ENCODE data around the gene ZSWIM8. TPM values are rescaled to one million over a fixed set of nuclear protein-coding genes. Genes with fewer than 3 reads are reported as not detected.
"Not testable (repeated sequence)": the region's sequence is repeated elsewhere in the genome, so short reads cannot be mapped to it uniquely, and the experiment has no call there.

The ZSWIM8 gene
- total RNA-seq, 4 donors from 2014 or later, result 66.4 to 123 (median 107) TPM

DNA sequence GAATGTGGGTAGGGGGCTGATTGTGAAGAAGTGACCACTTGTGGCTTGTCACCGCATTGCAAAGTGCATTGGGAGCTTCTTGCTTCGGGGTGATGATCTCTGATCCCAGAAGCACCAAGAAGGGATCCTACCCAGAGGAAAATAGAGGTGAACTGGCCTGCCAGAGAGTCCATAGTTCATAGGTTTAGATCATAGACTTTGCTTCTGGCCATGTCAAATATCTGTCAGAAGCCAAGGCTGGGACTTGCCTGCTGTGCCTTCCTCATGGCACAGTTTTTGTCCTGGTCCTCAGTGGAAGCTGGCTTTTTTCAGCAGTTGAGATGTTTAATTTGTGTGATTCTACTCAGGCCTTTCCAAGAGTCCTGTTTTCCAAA lies 1.1 kb downstream of the ZSWIM8 start:
- WGBS, result 0% methylated on average over 2 of the region's 2 CpGs

DNA sequence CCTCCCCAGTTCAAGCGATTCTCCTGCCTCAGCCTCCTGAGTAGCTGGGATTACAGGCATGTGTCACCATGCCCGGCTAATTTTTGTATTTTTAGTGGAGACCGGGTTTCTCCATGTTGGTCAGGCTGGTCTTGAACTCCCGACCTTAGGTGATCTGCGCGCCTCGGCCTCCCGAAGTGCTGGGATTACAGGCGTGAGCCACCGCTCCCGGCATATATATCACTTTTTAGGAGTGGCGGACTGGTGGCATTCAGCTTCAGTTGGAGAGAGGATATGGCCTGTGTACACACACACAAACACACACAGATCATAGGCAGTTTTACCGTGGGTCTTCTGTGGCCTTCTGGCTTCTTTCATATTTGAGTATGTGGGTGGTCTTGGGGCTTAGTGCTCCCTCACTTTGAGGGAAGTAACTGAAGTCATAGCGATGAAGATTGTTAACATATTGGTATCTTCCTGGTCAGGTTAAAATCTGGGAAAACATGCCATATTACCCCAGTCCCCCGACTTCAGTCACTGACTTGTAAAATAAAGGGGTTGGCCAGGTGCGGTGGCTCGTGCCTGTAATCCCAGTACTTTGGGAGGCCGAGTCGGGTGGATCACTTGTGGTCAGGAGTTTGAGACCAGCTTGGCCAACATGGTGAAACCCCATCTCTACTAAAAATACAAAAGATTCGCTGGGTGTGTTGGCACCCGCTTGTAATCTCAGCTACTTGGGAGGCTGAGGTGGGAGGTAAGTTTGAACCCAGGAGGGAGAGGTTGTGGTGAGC lies 1.8 kb downstream of the ZSWIM8 start:
- WGBS, result 87% methylated on average over 21 of the region's 21 CpGs
- Histone ChIP-seq H3K36me3 (peaks cover 31 to 38% (median 38%) of the 10 kb centered on the region in 4 donors), H3K4me3 (peak overlapping the region; percentile 80 to 97 (median 90)), H3K4me1 (peaks cover 45 to 64% (median 53%) of the 10 kb centered on the region in 4 donors), H3K27ac (replicated peaks in 1 of 4) (peak overlapping the region in 2 of 4 donors; percentile 92 to 94)
- H3K27me3 ChIP-seq; DNase-seq (ENCODE audit: extremely low spot score); H3K9me3 ChIP-seq: not testable (repeated sequence)
- intact Hi-C loops (cut with DNase I), result loop anchor here (5.0 kb wide), 1 partner anchor 45 kb away; the partner anchor contains the start of gene SEC24C

More for the DNA sequence above, 1.1 kb downstream of the ZSWIM8 start:
- TF ChIP-seq POLR2A (IDR thresholded peaks at IDR 0.05; ENCODE audit: low read depth) (no peak), POLR2AphosphoS5 (IDR thresholded peaks at IDR 0.05) (no peak), EP300 (IDR thresholded peaks at IDR 0.05) (no peak)
- TF ChIP-seq, protein P1, sequence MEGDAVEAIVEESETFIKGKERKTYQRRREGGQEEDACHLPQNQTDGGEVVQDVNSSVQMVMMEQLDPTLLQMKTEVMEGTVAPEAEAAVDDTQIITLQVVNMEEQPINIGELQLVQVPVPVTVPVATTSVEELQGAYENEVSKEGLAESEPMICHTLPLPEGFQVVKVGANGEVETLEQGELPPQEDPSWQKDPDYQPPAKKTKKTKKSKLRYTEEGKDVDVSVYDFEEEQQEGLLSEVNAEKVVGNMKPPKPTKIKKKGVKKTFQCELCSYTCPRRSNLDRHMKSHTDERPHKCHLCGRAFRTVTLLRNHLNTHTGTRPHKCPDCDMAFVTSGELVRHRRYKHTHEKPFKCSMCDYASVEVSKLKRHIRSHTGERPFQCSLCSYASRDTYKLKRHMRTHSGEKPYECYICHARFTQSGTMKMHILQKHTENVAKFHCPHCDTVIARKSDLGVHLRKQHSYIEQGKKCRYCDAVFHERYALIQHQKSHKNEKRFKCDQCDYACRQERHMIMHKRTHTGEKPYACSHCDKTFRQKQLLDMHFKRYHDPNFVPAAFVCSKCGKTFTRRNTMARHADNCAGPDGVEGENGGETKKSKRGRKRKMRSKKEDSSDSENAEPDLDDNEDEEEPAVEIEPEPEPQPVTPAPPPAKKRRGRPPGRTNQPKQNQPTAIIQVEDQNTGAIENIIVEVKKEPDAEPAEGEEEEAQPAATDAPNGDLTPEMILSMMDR (IDR thresholded peaks at IDR 0.05), result no peak
- peak overlapping the region; percentile 80 to 97 (median 90) for H3K4me3 ChIP-seq
- intact Hi-C loops (cut with DNase I), result loop anchor here (5.0 kb wide), 1 partner anchor 44 kb away; the partner anchor contains the start of gene SEC24C
- H3K27ac ChIP-seq (replicated peaks in 1 of 4), result peak overlapping the region; percentile 92 to 96 (median 94)
- peaks cover 24 to 31% (median 31%) of the 10 kb centered on the region in 4 donors for H3K36me3 ChIP-seq
- H3K27me3 ChIP-seq, result no peaks in the 10 kb centered on the region
- no peak for DNase-seq (ENCODE audit: extremely low spot score)
- H3K4me1 ChIP-seq, result peaks cover 45 to 66% (median 53%) of the 10 kb centered on the region in 4 donors
- no peaks in the 10 kb centered on the region for H3K9me3 ChIP-seq

DNA sequence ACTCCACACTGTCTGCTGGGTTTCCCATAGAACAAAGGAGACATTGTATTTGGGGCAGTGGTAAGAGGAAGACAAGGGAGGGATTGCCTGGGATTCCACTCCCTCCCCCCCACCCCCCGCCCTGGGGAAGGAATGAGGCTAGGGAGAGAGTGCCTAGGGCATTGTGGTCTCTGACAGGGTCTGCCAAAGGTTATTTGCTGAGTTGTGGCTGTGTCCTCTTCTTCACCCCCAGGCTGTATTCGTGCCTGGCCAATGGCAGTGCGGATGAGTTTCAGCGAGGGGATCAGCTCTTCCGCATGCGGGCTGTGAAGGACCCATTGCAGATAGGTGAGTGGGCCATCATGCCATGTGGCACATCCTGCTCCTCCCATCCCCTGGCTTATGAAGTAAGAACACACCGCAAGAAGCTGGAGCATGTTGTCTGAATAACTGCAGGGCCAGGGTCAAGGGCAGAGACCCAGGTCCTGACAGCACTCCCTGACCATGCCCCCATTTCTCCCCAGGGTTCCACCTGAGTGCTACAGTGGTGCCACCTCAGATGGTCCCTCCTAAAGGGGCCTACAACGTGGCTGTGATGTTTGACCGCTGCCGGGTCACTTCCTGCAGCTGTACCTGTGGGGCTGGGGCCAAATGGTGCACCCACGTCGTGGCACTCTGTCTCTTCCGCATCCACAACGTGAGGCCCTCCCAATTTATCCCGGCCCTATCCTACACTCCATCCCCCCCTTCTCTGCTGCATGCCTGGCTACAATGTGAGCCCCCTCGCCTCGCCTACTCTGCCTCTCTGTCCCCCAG lies 3.7 kb downstream of the ZSWIM8 start:
- H3K27ac ChIP-seq (replicated peaks in 1 of 4), result no peak overlapping the region
- no peaks in the 10 kb centered on the region for H3K9me3 ChIP-seq
- H3K36me3 ChIP-seq, result peaks cover 49 to 57% (median 56%) of the 10 kb centered on the region in 4 donors
- no peak for DNase-seq (ENCODE audit: extremely low spot score)
- no peaks in the 10 kb centered on the region for H3K27me3 ChIP-seq
- TF ChIP-seq POLR2A (IDR thresholded peaks at IDR 0.05; ENCODE audit: low read depth), result no peak
- no peak for TF ChIP-seq POLR2AphosphoS5 (IDR thresholded peaks at IDR 0.05)
- TF ChIP-seq, protein P1 (IDR thresholded peaks at IDR 0.05), result no peak
- TF ChIP-seq EP300 (IDR thresholded peaks at IDR 0.05), result no peak
- H3K4me1 ChIP-seq, result peaks cover 30 to 46% (median 37%) of the 10 kb centered on the region in 4 donors
- 78% methylated on average over 14 of the region's 17 CpGs for WGBS
- intact Hi-C loops (cut with DNase I), result loop anchor here (5.0 kb wide), 1 partner anchor 47 kb away; the partner anchor contains the start of gene SEC24C
- no peak overlapping the region for H3K4me3 ChIP-seq

DNA sequence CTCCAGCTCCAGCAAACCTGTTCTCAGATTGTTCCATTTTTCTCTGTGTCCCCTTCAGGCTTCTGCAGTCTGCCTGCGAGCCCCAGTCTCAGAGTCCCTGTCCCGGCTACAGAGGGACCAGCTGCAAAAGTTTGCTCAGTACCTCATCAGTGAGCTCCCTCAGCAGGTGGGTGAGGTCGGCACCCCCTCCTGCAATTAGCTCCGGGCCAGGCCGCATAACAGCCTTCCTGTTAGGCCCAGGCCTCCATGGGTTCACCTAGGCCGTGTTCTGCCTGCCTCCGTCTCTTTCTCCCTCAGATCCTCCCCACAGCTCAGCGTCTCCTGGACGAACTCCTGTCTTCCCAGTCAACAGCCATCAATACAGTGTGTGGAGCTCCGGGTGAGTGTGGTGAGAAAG lies 4.3 kb downstream of the ZSWIM8 start:
- H3K27ac ChIP-seq (replicated peaks in 1 of 4), result no peak overlapping the region
- no peaks in the 10 kb centered on the region for H3K27me3 ChIP-seq
- intact Hi-C loops (cut with DNase I), result loop anchor here (5.0 kb wide), 1 partner anchor 47 kb away; the partner anchor contains the start of gene SEC24C
- H3K36me3 ChIP-seq, result peaks cover 55 to 63% (median 62%) of the 10 kb centered on the region in 4 donors
- no peak for DNase-seq (ENCODE audit: extremely low spot score)
- H3K9me3 ChIP-seq, result no peaks in the 10 kb centered on the region
- 87% methylated on average over 10 of the region's 10 CpGs for WGBS
- no peak overlapping the region for H3K4me3 ChIP-seq
- TF ChIP-seq POLR2AphosphoS5 (IDR thresholded peaks at IDR 0.05), result no peak
- no peak for TF ChIP-seq POLR2A (IDR thresholded peaks at IDR 0.05; ENCODE audit: low read depth)
- TF ChIP-seq, protein P1 (IDR thresholded peaks at IDR 0.05), result no peak
- no peak for TF ChIP-seq EP300 (IDR thresholded peaks at IDR 0.05)
- H3K4me1 ChIP-seq, result peaks cover 25 to 40% (median 33%) of the 10 kb centered on the region in 4 donors

Data from esophagus muscularis mucosa (tissue), 4 donors.